Measurements from ENCODE around the gene PIGV. TPM values are rescaled to one million over a fixed set of nuclear protein-coding genes. Genes with fewer than 3 reads are reported as not detected.

The PIGV gene
- total RNA-seq, 1 donor from 2014 or later: 10.2 TPM

GRCh38 chr1:26772687-26773086 is 15.1 kb upstream of the PIGV start:
- Mint-ChIP-seq H3K27me3 (no peaks in the 10 kb centered on the region), H3K27ac (no peak overlapping the region), H3K9me3 (ENCODE audit: low read depth) (no peaks in the 10 kb centered on the region), H3K36me3 (ENCODE audit: insufficient read depth) (peaks cover 58% of the 10 kb centered on the region), H3K4me3 (ENCODE audit: low read depth) (no peak overlapping the region), H3K4me1 (ENCODE audit: low read depth) (peaks cover 10% of the 10 kb centered on the region)
- TF ChIP-seq, protein P1, sequence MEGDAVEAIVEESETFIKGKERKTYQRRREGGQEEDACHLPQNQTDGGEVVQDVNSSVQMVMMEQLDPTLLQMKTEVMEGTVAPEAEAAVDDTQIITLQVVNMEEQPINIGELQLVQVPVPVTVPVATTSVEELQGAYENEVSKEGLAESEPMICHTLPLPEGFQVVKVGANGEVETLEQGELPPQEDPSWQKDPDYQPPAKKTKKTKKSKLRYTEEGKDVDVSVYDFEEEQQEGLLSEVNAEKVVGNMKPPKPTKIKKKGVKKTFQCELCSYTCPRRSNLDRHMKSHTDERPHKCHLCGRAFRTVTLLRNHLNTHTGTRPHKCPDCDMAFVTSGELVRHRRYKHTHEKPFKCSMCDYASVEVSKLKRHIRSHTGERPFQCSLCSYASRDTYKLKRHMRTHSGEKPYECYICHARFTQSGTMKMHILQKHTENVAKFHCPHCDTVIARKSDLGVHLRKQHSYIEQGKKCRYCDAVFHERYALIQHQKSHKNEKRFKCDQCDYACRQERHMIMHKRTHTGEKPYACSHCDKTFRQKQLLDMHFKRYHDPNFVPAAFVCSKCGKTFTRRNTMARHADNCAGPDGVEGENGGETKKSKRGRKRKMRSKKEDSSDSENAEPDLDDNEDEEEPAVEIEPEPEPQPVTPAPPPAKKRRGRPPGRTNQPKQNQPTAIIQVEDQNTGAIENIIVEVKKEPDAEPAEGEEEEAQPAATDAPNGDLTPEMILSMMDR (IDR thresholded peaks at IDR 0.05; ENCODE audit: unreplicated experiment): no peak
- DNase-seq (ENCODE audit: low spot score, unreplicated experiment): no peak

DNA sequence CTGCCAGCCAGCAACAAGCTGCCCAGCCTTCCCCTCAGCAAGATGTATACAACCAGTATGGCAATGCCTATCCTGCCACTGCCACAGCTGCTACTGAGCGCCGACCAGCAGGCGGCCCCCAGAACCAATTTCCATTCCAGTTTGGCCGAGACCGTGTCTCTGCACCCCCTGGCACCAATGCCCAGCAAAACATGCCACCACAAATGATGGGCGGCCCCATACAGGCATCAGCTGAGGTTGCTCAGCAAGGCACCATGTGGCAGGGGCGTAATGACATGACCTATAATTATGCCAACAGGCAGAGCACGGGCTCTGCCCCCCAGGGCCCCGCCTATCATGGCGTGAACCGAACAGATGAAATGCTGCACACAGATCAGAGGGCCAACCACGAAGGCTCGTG is 13.3 kb upstream of the PIGV start:
- Mint-ChIP-seq H3K36me3 (ENCODE audit: insufficient read depth) (peaks cover 54% of the 10 kb centered on the region), H3K4me1 (ENCODE audit: low read depth) (peaks cover 10% of the 10 kb centered on the region), H3K4me3 (ENCODE audit: low read depth) (no peak overlapping the region), H3K27ac (peak overlapping the region; percentile 80), H3K27me3 (no peaks in the 10 kb centered on the region), H3K9me3 (ENCODE audit: low read depth) (no peaks in the 10 kb centered on the region)
- DNase-seq (ENCODE audit: low spot score, unreplicated experiment): no peak
- TF ChIP-seq, protein P1 (IDR thresholded peaks at IDR 0.05; ENCODE audit: unreplicated experiment): no peak

- TF ChIP-seq, protein P1 (IDR thresholded peaks at IDR 0.05; ENCODE audit: unreplicated experiment): no peak
- Mint-ChIP-seq H3K4me1 (ENCODE audit: low read depth) (peaks cover 10% of the 10 kb centered on the region), H3K27me3 (no peaks in the 10 kb centered on the region), H3K27ac (peak overlapping the region; percentile 70), H3K9me3 (ENCODE audit: low read depth) (no peaks in the 10 kb centered on the region), H3K36me3 (ENCODE audit: insufficient read depth) (peaks cover 52% of the 10 kb centered on the region), H3K4me3 (ENCODE audit: low read depth) (no peak overlapping the region)
- DNase-seq (ENCODE audit: low spot score, unreplicated experiment): no peak
Observed at GRCh38 chr1:26775666-26776065, 12.1 kb upstream of the PIGV start.

DNA sequence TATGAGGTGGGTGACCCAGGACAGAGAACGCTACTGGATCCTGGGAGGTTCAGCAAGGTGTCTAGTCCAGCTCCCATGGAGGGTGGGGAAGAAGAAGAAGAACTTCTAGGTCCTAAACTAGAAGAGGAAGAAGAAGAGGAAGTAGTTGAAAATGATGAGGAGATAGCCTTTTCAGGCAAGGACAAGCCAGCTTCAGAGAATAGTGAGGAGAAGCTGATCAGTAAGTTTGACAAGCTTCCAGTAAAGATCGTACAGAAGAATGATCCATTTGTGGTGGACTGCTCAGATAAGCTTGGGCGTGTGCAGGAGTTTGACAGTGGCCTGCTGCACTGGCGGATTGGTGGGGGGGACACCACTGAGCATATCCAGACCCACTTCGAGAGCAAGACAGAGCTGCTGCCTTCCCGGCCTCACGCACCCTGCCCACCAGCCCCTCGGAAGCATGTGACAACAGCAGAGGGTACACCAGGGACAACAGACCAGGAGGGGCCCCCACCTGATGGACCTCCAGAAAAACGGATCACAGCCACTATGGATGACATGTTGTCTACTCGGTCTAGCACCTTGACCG is 8.6 kb upstream of the PIGV start:
- TF ChIP-seq, protein P1 (IDR thresholded peaks at IDR 0.05; ENCODE audit: unreplicated experiment): no peak
- H3K9me3 Mint-ChIP-seq (ENCODE audit: low read depth): no peaks in the 10 kb centered on the region
- peak overlapping the region; percentile 37 for H3K27ac Mint-ChIP-seq
- no peak for DNase-seq (ENCODE audit: low spot score, unreplicated experiment)
- H3K4me3 Mint-ChIP-seq (ENCODE audit: low read depth): no peak overlapping the region
- H3K27me3 Mint-ChIP-seq: no peaks in the 10 kb centered on the region
- H3K36me3 Mint-ChIP-seq (ENCODE audit: insufficient read depth): peaks cover 40% of the 10 kb centered on the region
- peaks cover 12% of the 10 kb centered on the region for H3K4me1 Mint-ChIP-seq (ENCODE audit: low read depth)

GRCh38 chr1:26780344-26780957 is 7.3 kb upstream of the PIGV start:
- Mint-ChIP-seq H3K9me3 (ENCODE audit: low read depth) (no peaks in the 10 kb centered on the region), H3K4me1 (ENCODE audit: low read depth) (peaks cover 20% of the 10 kb centered on the region), H3K36me3 (ENCODE audit: insufficient read depth) (peaks cover 35% of the 10 kb centered on the region), H3K27ac (no peak overlapping the region), H3K27me3 (no peaks in the 10 kb centered on the region), H3K4me3 (ENCODE audit: low read depth) (no peak overlapping the region)
- TF ChIP-seq, protein P1 (IDR thresholded peaks at IDR 0.05; ENCODE audit: unreplicated experiment): no peak
- DNase-seq (ENCODE audit: low spot score, unreplicated experiment): no peak

All from progenitor cell of endocrine pancreas (in vitro differentiated cells).